ENCODE results near the gene TTYH1. TPM values are rescaled to one million over a fixed set of nuclear protein-coding genes. Genes with fewer than 3 reads are reported as not detected.
A peak's percentile ranks its signal among the peaks of the same experiment; 100 is the strongest.

Gene TTYH1
- total and polyA plus RNA-seq, 9 of the 15 experiments (the other 6 are each of a cell fraction or from before 2014, with no cell fraction given): 0.08 TPM; not detected in 8

DNA sequence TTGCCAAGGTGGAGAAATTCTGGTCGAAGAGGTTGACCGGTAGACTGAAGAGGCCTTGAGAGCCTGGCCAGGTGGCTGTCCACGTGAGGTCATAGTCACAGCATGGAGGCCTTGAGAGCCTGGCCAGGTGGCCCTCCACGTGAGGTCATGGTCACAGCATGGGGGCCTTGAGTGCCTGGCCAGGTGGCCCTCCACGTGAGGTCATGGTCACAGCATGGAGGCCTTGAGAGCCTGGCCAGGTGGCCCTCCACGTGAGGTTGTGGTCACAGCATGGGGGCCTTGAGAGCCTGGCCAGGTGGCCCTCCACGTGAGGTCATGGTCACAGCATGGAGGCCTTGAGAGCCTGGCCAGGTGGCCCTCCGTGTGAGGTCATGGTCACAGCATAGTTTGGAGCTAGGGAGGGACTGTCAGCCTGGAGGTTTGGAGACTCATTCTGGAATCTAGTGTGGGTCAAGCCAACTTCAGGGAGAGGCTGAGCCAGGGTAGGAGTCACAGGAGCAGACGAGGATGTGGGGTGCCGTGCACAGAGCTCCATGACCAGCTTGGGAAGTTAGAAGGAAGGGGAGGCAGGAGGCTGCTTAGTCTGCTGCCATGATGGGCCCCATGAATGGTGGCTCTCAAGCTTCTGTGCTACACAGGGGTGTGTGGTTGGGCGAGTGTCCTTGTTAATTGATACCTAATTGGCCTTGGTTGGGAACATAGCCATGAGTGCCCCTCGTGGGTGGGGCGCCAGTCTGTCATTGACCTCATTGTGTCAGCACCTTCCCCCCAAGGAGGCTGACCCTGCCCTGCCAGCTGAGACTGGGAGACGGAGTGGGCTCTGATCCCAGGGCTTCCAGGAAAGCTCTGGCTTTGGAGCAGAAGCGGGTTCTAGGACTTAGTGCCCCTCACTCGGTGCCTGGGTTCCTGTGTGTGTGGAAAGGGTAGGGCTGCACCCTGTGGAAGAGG, 44.3 kb downstream of the TTYH1 start:
- CTCF ChIA-PET (ENCODE audit: low intra/inter-chr PET ratio): no interaction called here
- ATAC-seq (no peak), FAIRE-seq (no peak), DNase-seq (ENCODE audit: extremely low read depth in 1 of 4, low spot score in 3 of 4) (peak in 2 of 4 experiments; percentile 3 to 5)
- intact Hi-C loops (cut with micrococcal nuclease): no loop called here
- Histone ChIP-seq H3K9ac (ENCODE audit: insufficient read depth in 1 of 2, low read depth in 2 of 2, low read length in 2 of 2) (peak overlapping the region in 1 of 2 experiments; percentile 48; a peak in 1 of 4 replicates), H3K9me3 (replicated peaks; ENCODE audit: control insufficient read depth, insufficient read depth, low read depth, low read length) (no peaks in the 10 kb centered on the region), H2AFZ (ENCODE audit: low read depth, low read length) (no peak overlapping the region), H3K4me3 (no peak overlapping the region), H3K4me2 (ENCODE audit: insufficient read depth, low read length) (no peak overlapping the region), H4K20me1 (replicated peaks; ENCODE audit: control insufficient read depth, insufficient read depth, low read length) (peaks cover 18% of the 10 kb centered on the region; the same call in 1 of the 2 replicates), H3K9me1 (ENCODE audit: control insufficient read depth, insufficient read depth, low read length) (peaks cover 2% of the 10 kb centered on the region), H3K27ac (ENCODE audit: extremely low read depth, low read depth, low read length) (no peak overlapping the region), H3K79me2 (ENCODE audit: control insufficient read depth, insufficient read depth, low read length) (no peaks in the 10 kb centered on the region; the same call in 2 of the 3 replicates), H3K4me1 (replicated peaks in 1 of 2; ENCODE audit: control insufficient read depth in 2 of 2, insufficient read depth in 2 of 2, low read length in 2 of 2) (peaks cover 0 to 32% of the 10 kb centered on the region in 2 experiments; a peak in 2 of 5 replicates), H3K27me3 (ENCODE audit: control insufficient read depth in 2 of 2, insufficient read depth in 2 of 2, low read length in 2 of 2) (no peaks in the 10 kb centered on the region), H3K36me3 (ENCODE audit: control insufficient read depth, insufficient read depth, low read length) (peaks cover 79% of the 10 kb centered on the region)
- TF ChIP-seq POLR2A (conservative IDR thresholded peaks at IDR 0.05) (0 out of 2 replicates have a peak, but pooled peaks have one; percentile 20), MNT (conservative IDR thresholded peaks at IDR 0.05) (no peak), RBFOX2 (IDR thresholded peaks at IDR 0.05; ENCODE audit: low read depth, low read length) (peak; percentile 65)
- TSS peak; percentile 22 for BruUV-seq (replicated peaks)
- in situ Hi-C loops (cut with MboI): no loop called here
- 92% methylated on average over 16 of the region's 16 CpGs for WGBS (ENCODE audit: insufficient coverage, low coverage, missing lambda C conversion rate)
- POLR2A ChIA-PET: interaction anchor here (1.6 to 1.7 kb wide), 2 partner anchors 11 to 14 kb away, joined by 5 to 15 read pairs; partner anchors contain the start of genes CDC42EP5 and LENG8

All from K562 (cell line).